Progenitor cell of endocrine pancreas (in vitro differentiated cells): ENCODE data around the gene ACTN4. TPM values are rescaled to one million over a fixed set of nuclear protein-coding genes. Genes with fewer than 3 reads are reported as not detected.
A peak's percentile ranks its signal among the peaks of the same experiment; 100 is the strongest.

Source experiments
- DNase-seq: peaks from one replicate; pipeline ENCODE4 v3.0.0; 2021; ENCODE audit warnings: low spot score; ENCODE audit not compliant: unreplicated experiment
- H3K27ac Mint-ChIP-seq: 2 replicates; pipeline ENCODE4 v1.8.0; 2021; ENCODE audit warnings: mild to moderate bottlenecking, moderate library complexity, mixed read lengths
- H3K27me3 Mint-ChIP-seq: 2 replicates; pipeline ENCODE4 v1.8.0; 2021; ENCODE audit warnings: mixed read lengths
- H3K36me3 Mint-ChIP-seq: 2 replicates; pipeline ENCODE4 v1.8.0; 2022; ENCODE audit warnings: mixed read lengths; ENCODE audit not compliant: insufficient read depth
- H3K4me1 Mint-ChIP-seq: 2 replicates; pipeline ENCODE4 v1.8.0; 2021; ENCODE audit warnings: low read depth, mixed read lengths
- H3K4me3 Mint-ChIP-seq: 2 replicates; pipeline ENCODE4 v1.8.0; 2021; ENCODE audit warnings: low read depth, mild to moderate bottlenecking, moderate library complexity, mixed read lengths
- H3K9me3 Mint-ChIP-seq: 2 replicates; pipeline ENCODE4 v1.8.0; 2021; ENCODE audit warnings: low read depth, mixed read lengths
- total RNA-seq: library from RNA; stranded (reverse); gene quantifications from 2 replicates; pipeline ENCODE4 v1.2.1, GENCODE V29; 2021
- TF ChIP-seq, protein P1 (sequence below): fragments of 200-600 bp; sonication (generic); IDR thresholded peaks from one replicate; pipeline ENCODE4 v1.5.0; 2021; ENCODE audit warnings: antibody characterized with exemption, mild to moderate bottlenecking; ENCODE audit not compliant: unreplicated experiment

ACTN4 gene
- total RNA-seq, 1 donor from 2014 or later = 639 TPM

DNA sequence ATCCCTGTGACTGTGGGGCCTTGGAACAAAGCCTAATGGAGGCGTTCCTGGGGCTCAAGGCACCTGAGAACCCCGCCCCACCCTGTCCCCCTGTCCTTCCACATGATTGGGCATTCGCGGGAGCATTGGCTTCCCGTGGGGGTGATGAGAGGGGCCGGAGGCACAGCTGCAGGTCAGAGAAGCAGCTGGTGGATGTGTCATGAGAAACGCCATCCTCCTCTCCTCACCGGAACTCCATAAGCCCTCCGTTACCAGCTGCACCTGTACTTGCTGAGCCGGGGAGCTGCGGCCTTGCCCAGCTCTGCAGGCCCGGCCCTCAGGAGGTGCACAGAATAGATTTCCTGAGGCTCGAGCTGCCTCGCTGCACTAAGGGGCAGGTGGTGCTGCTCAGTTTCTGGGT, 54.8 kb downstream of the ACTN4 start:
- peaks cover 18% of the 10 kb centered on the region for H3K36me3 Mint-ChIP-seq
- H3K27ac Mint-ChIP-seq = peak overlapping the region; percentile 67

DNA sequence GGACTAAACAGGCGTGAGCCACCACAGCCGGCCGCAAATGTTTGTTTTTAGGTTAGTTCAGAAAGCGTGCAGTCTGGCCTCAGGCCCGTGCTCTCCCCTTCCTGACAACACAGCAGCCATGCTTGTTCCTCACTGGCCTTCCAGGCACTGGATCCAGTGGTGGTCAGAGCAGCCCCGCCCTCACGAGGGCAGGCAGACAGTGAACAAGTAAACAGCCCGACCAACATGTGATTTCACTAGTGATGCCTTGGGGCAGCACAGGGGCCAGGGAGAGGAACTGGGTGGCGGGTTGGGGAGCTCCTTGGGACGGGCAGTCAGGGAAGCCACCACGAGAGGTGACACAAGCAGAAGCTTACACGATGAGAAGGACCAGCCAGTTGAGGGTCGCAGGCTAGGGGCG, 56.1 kb downstream of the ACTN4 start:
- H3K4me1 Mint-ChIP-seq = peaks cover 18% of the 10 kb centered on the region
- peaks cover 21% of the 10 kb centered on the region for H3K36me3 Mint-ChIP-seq
- H3K27me3 Mint-ChIP-seq = no peaks in the 10 kb centered on the region
- H3K9me3 Mint-ChIP-seq = no peaks in the 10 kb centered on the region
- DNase-seq = no peak
- H3K27ac Mint-ChIP-seq = no peak overlapping the region
- TF ChIP-seq, protein P1, sequence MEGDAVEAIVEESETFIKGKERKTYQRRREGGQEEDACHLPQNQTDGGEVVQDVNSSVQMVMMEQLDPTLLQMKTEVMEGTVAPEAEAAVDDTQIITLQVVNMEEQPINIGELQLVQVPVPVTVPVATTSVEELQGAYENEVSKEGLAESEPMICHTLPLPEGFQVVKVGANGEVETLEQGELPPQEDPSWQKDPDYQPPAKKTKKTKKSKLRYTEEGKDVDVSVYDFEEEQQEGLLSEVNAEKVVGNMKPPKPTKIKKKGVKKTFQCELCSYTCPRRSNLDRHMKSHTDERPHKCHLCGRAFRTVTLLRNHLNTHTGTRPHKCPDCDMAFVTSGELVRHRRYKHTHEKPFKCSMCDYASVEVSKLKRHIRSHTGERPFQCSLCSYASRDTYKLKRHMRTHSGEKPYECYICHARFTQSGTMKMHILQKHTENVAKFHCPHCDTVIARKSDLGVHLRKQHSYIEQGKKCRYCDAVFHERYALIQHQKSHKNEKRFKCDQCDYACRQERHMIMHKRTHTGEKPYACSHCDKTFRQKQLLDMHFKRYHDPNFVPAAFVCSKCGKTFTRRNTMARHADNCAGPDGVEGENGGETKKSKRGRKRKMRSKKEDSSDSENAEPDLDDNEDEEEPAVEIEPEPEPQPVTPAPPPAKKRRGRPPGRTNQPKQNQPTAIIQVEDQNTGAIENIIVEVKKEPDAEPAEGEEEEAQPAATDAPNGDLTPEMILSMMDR = no peak
- H3K4me3 Mint-ChIP-seq = no peak overlapping the region

More for the DNA sequence above, 54.8 kb downstream of the ACTN4 start:
- Mint-ChIP-seq H3K9me3 (no peaks in the 10 kb centered on the region), H3K4me3 (no peak overlapping the region), H3K4me1 (peaks cover 24% of the 10 kb centered on the region), H3K27me3 (no peaks in the 10 kb centered on the region)
- TF ChIP-seq, protein P1 = no peak
- DNase-seq = no peak

DNA sequence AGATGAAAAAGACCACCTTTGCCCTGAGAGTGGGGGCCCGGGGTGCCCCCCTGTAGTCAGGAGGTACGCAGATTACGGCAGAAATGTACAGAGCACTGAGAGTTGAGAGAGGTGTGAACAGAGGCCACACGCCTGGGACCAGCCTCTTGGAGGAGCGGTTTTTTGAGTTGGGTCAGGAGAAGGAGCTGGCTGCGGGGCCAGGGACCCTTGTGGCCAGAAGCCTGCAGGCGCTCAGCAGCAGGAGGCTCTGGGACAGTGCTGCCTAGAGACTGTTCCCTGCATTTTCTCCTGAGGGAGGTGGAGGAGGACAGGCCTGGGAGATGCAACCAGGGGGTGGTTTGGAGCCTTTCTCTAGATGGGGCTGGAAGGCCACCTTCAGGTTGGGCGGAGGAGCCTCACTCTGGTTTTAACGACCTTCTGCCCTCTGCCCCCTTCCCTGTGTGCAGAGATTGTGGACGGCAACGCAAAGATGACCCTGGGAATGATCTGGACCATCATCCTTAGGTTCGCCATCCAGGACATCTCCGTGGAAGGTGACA, 57.1 kb downstream of the ACTN4 start:
- H3K27ac Mint-ChIP-seq = peak overlapping the region; percentile 71
- H3K4me1 Mint-ChIP-seq = peaks cover 17% of the 10 kb centered on the region
- no peak for DNase-seq
- H3K4me3 Mint-ChIP-seq = no peak overlapping the region
- TF ChIP-seq, protein P1 = no peak
- no peaks in the 10 kb centered on the region for H3K27me3 Mint-ChIP-seq
- peaks cover 21% of the 10 kb centered on the region for H3K36me3 Mint-ChIP-seq
- H3K9me3 Mint-ChIP-seq = no peaks in the 10 kb centered on the region

DNA sequence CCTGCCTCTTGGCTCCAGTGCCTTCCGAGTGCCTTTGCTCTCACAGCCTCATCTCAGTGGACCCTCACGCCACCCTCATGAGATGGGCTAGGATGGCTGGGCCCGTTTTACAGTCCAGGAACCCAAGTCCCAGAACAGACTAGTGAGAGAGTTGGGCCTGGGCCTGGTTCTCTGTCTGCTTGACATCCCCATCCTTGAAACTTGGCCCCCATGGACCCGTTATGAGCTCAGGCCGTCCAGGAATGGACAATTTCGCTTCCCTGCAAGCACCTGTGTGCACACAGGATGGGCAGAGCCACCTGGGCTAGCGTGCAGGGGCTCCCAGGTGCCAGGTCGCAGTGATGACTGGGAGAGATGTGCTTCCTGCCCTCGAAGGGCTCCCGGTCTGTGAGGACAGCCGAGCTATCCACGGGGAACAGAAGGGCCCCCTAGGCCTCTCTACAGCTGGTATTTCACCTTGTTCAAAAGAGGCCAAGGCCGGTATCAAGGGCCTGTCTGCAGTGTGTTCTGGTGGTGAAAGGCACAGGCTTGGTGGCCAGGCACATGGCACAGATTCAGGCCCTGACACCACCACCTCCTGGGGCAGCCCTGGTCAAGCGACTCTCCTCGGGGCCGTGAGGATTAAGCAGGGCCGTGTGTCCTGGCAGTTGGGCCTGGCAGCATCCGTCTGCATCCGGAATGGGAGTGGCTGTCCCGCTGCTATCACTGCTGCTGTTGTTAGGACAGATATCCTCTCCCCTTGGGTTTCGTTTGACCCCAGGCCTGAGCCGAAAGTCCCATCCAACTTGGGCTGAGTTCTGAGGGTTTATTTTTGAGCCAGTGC, 58.0 kb downstream of the ACTN4 start:
- DNase-seq = no peak
- Mint-ChIP-seq H3K9me3 (no peaks in the 10 kb centered on the region), H3K27ac (peak overlapping the region; percentile 24), H3K4me1 (peaks cover 15% of the 10 kb centered on the region), H3K4me3 (no peak overlapping the region), H3K27me3 (no peaks in the 10 kb centered on the region), H3K36me3 (peaks cover 23% of the 10 kb centered on the region)
- TF ChIP-seq, protein P1 = no peak

- TF ChIP-seq, protein P1 = no peak
- Mint-ChIP-seq H3K4me1 (no peaks in the 10 kb centered on the region), H3K4me3 (no peak overlapping the region), H3K9me3 (no peaks in the 10 kb centered on the region), H3K27ac (peak overlapping the region; percentile 63), H3K36me3 (peaks cover 26% of the 10 kb centered on the region), H3K27me3 (no peaks in the 10 kb centered on the region)
- no peak for DNase-seq
These were observed 59.5 kb downstream of the ACTN4 start for GRCh38 chr19:38706792-38707511.
